Measurements from ENCODE around the gene STK26. TPM values are rescaled to one million over a fixed set of nuclear protein-coding genes. Genes with fewer than 3 reads are reported as not detected.
"Not testable (repeated sequence)": the region's sequence is repeated elsewhere in the genome, so short reads cannot be mapped to it uniquely, and the experiment has no call there.

Gene STK26
- total RNA-seq, 2 experiments from 2014 or later: 54.0 to 55.6 TPM

DNA sequence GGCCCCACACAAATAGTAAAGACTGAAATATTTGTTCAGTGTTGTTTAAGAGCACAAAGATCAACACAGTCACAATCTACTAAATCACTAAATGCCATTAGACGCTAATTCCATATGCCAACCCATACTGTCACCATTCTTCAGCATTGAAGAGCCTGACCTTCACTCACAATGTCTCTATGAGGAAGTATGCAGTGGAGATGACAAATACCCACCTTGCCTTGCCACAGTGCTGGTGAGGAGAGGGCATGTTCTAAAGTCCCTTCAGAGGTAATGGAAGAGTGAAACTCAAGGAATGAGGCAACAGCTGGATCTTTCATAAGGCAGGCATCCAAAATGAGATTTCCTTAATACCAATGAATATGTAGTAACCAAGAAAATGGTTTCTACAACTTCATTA lies 54.3 kb downstream of the STK26 start:
- no peaks in the 10 kb centered on the region for H3K27me3 Mint-ChIP-seq (ENCODE audit: low read depth)
- no peak overlapping the region for H3K27ac Mint-ChIP-seq
- H3K36me3 Mint-ChIP-seq (ENCODE audit: low read depth): peaks cover 1% of the 10 kb centered on the region
- CTCF ChIA-PET: no interaction called here
- intact Hi-C loops (cut with micrococcal nuclease): loop anchor here (10.0 kb wide), 1 partner anchor 243 kb away; no protein-coding TSS in a partner anchor
- DNase-seq: no peak
- no peaks in the 10 kb centered on the region for H3K4me1 Mint-ChIP-seq (ENCODE audit: low read depth)
- H3K9me3 Mint-ChIP-seq: no peaks in the 10 kb centered on the region
- no peak overlapping the region for H3K4me3 Mint-ChIP-seq

DNA sequence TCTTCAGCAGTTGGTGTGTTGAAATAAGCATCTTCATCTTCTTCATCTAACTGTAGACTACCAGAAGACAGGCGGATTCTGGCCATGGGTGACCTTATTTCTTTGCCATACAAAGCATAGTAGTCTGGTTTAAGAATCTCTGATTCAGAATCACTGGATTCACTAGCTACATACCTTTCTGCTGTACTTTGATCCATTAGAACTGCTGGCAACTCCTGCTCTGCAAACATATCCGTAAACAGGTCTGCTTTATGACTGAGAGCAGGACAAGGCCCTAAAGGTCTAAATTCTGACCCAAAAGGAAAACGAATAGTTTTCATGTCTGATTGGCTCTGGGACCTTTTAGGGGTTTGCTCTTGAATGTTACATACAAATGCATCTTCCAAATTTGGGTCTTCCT lies 54.8 kb downstream of the STK26 start:
- H3K4me3 Mint-ChIP-seq: no peak overlapping the region
- no peaks in the 10 kb centered on the region for H3K27me3 Mint-ChIP-seq (ENCODE audit: low read depth)
- H3K4me1 Mint-ChIP-seq (ENCODE audit: low read depth): no peaks in the 10 kb centered on the region
- H3K36me3 Mint-ChIP-seq (ENCODE audit: low read depth): peaks cover 1% of the 10 kb centered on the region
- intact Hi-C loops (cut with micrococcal nuclease): loop anchor here (10.0 kb wide), 1 partner anchor 243 kb away; no protein-coding TSS in a partner anchor
- CTCF ChIA-PET: no interaction called here
- DNase-seq: no peak
- no peaks in the 10 kb centered on the region for H3K9me3 Mint-ChIP-seq
- no peak overlapping the region for H3K27ac Mint-ChIP-seq

DNA sequence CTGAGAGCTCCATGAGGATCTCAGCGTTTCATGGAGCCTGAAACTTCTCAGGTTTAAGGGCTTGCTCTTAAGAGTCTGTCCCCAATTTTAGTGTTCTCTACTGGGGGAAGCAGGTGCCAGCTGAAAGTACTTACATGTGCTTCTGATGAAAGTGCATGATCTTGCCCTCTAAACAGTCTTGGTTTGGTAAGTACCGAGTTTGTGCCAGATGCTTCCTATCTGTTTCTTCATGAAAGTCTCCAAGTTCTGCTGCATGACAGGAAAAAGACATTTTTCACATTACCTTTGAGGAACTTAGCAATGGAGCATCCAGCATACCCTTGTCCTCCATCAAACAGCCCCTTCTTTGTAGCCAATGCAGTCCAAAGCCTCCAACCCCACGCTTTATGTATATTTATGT lies 62.7 kb downstream of the STK26 start:
- CTCF ChIA-PET: no interaction called here
- H3K27me3 Mint-ChIP-seq (ENCODE audit: low read depth): no peaks in the 10 kb centered on the region
- H3K9me3 Mint-ChIP-seq: no peaks in the 10 kb centered on the region
- DNase-seq: no peak
- no peaks in the 10 kb centered on the region for H3K36me3 Mint-ChIP-seq (ENCODE audit: low read depth)
- H3K4me3 Mint-ChIP-seq: no peak overlapping the region
- no peak overlapping the region for H3K27ac Mint-ChIP-seq
- intact Hi-C loops (cut with micrococcal nuclease): no loop called here
- H3K4me1 Mint-ChIP-seq (ENCODE audit: low read depth): peaks cover 2% of the 10 kb centered on the region

DNA sequence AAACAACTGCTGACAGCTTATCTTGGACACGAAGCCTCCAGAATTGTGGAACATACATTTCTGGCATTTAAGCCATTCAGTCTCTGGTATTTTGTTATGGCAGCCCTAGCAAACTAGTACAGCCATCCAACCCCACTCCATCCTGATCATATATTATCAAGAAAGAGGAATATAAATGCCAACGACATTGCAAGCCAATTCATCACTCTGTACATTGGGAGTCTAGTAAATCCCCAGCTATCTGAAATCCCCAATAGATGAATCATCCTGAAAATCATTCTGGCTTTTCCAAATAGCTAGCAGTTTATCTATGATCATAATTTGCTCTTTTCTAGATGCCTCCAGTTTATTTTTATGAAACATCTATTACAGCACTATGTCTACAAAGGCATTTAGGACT lies 63.6 kb downstream of the STK26 start:
- Mint-ChIP-seq H3K4me1 (ENCODE audit: low read depth) (peaks cover 2% of the 10 kb centered on the region), H3K9me3 (no peaks in the 10 kb centered on the region), H3K27ac (no peak overlapping the region), H3K27me3 (ENCODE audit: low read depth) (no peaks in the 10 kb centered on the region), H3K36me3 (ENCODE audit: low read depth) (no peaks in the 10 kb centered on the region), H3K4me3 (no peak overlapping the region)
- intact Hi-C loops (cut with micrococcal nuclease): no loop called here
- CTCF ChIA-PET: no interaction called here
- no peak for DNase-seq

DNA sequence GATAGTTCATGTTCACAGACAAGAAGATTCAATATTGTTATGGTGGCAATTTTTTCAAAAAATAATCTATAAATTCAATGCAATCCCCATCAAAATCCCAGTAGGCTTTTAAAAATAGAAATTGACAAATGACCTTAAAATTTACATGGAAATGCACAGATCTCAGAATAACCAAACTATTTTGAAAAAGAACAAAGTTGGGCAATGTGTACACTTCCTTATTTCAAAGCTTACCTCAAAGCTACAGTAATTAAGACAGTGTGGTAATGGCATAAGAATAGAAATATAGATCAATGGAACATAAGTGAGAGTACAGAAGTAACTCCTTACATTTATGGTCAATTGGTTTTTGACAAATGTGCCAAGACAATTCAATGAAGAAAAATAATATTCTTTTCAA lies 65.8 kb downstream of the STK26 start:
- Mint-ChIP-seq H3K4me1 (ENCODE audit: low read depth) (peaks cover 2% of the 10 kb centered on the region), H3K27me3 (ENCODE audit: low read depth) (no peaks in the 10 kb centered on the region), H3K36me3 (ENCODE audit: low read depth) (no peaks in the 10 kb centered on the region), H3K4me3 (no peak overlapping the region), H3K9me3 (no peaks in the 10 kb centered on the region), H3K27ac (no peak overlapping the region)
- CTCF ChIA-PET: interaction anchor here (0.7 kb wide), 1 partner anchor 204 kb away, joined by 3 read pairs; no protein-coding TSS in a partner anchor
- no peak for DNase-seq
- intact Hi-C loops (cut with micrococcal nuclease): no loop called here

DNA sequence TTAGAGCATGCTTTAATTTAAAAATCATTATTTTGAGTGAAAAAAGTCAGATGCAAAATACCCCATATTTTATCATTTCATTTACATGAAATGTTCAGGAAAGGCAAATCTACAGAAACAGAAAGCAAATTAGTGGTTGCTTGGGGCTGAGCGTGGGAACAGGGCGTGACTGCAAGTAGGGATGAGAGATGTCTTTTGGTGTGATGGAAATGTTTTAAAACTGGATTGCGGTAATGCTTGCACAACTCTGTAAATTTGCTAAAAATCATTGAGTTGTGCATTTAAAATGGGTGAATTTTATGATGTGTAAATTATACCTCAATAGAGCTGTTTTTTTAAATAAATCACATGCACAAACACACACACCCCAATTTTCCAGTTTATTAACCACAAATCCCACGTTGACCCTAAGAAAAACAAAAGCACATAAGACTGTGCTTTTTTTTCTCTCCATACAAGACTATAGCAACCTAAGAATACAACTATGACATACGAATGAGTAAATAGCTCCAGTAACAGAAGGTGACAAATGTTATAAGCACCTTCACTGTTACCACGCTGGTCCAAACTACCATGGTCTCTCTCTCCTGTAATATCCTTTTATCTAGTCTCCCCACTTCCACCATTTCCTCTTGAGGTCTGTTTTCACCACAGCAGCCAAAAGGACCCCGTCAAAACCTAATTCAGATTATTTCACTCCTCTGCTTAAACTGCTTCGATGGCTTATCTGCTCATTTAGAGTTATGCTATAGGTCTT lies 67.5 kb downstream of the STK26 start:
- H3K9me3 Mint-ChIP-seq: no peaks in the 10 kb centered on the region
- H3K4me3 Mint-ChIP-seq: no peak overlapping the region
- no peak for DNase-seq
- peaks cover 2% of the 10 kb centered on the region for H3K4me1 Mint-ChIP-seq (ENCODE audit: low read depth)
- intact Hi-C loops (cut with micrococcal nuclease): loop anchor here (5.0 kb wide), 2 partner anchors 68 to 248 kb away; partner anchors contain the start of gene STK26
- H3K36me3 Mint-ChIP-seq (ENCODE audit: low read depth): no peaks in the 10 kb centered on the region
- no peak overlapping the region for H3K27ac Mint-ChIP-seq
- CTCF ChIA-PET: interaction anchor here (0.6 to 1.3 kb wide), 2 partner anchors 130 to 262 kb away, joined by 3 to 5 read pairs; no protein-coding TSS in a partner anchor
- no peaks in the 10 kb centered on the region for H3K27me3 Mint-ChIP-seq (ENCODE audit: low read depth)

DNA sequence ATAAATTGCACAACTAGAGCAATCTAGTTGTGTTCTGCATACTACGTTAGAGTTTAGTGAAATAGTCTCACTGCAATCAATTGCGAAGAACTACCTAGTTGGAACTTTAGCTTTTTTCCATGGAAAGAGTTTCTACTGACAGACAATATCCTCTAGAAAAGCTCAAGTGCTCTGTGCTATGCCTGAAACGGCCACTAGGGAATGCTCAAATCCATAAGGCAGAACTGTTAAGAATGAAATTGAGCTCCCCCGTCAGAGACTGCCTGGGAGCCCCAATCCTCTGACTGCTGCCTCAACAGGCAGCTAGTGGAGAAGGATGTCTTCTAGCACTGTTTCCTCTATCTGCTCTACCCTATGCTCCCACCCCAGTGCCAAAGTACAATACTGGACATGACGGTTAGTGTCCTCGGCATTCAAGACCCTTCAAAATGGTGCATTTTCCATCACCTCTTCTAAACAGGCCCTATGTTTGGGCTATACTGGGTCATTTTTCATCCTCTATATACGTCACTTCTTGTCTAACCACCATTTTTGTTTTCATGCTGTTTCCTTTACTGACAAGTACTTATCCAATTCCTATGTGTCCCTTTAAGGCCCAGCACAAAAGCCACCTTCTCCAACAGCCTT lies 69.5 kb downstream of the STK26 start:
- intact Hi-C loops (cut with micrococcal nuclease): loop anchor here (1.0 to 5.0 kb wide), 5 partner anchors 70 to 521 kb away; partner anchors contain the start of genes RAP2C and STK26

DNA sequence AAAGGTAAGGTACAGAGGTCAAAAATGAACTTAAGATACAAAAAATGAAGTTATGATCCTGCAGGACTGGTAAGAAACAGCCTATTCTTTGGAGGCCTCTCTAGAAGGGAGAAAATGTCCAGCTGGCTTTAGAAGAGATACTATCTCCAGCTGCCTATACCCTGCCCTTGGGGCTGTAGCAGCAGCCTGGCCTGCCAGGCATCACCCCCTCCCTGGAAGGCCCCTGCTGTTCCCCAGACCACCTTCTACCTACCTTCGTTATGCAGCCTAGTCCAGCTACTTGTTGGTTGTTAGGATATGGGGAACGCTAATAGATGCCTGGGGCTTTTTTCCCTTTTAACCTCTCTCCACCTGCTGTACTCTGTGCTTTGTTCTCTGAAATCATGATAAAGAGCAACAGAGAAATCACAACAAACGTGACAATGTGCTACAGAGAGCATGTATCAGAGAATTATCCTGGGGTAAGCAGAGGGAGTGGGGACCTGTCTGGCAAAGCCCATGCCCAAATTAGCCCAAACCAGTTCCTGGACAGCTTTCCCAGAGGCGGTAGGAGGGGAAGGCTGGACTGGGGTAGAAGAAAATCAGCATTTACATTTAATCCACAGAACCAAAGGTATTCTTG lies 70.2 kb downstream of the STK26 start:
- H3K4me1 Mint-ChIP-seq (ENCODE audit: low read depth): no peaks in the 10 kb centered on the region
- intact Hi-C loops (cut with micrococcal nuclease): loop anchor here (2.0 to 5.0 kb wide), 3 partner anchors 71 to 251 kb away; partner anchors contain the start of gene STK26
- no peak for DNase-seq
- no peak overlapping the region for H3K4me3 Mint-ChIP-seq
- no peaks in the 10 kb centered on the region for H3K27me3 Mint-ChIP-seq (ENCODE audit: low read depth)
- H3K27ac Mint-ChIP-seq: no peak overlapping the region
- H3K9me3 Mint-ChIP-seq: no peaks in the 10 kb centered on the region
- CTCF ChIA-PET: interaction anchor here (1.1 to 3.1 kb wide), 4 partner anchors 12 to 521 kb away, joined by 3 to 27 read pairs (median 4); partner anchors contain the start of gene RAP2C
- no peaks in the 10 kb centered on the region for H3K36me3 Mint-ChIP-seq (ENCODE audit: low read depth)

More for the DNA sequence above, 69.5 kb downstream of the STK26 start:
- H3K27me3 Mint-ChIP-seq (ENCODE audit: low read depth): no peaks in the 10 kb centered on the region
- H3K4me1 Mint-ChIP-seq (ENCODE audit: low read depth): no peaks in the 10 kb centered on the region
- H3K4me3 Mint-ChIP-seq: no peak overlapping the region
- H3K36me3 Mint-ChIP-seq (ENCODE audit: low read depth): no peaks in the 10 kb centered on the region
- H3K9me3 Mint-ChIP-seq: no peaks in the 10 kb centered on the region
- CTCF ChIA-PET: interaction anchor here (0.6 to 3.1 kb wide), 20 partner anchors 9 to 1158 kb away, joined by 3 to 27 read pairs (median 3); partner anchors contain the start of gene RAP2C
- peak; percentile 77 for DNase-seq
- H3K27ac Mint-ChIP-seq: no peak overlapping the region

DNA sequence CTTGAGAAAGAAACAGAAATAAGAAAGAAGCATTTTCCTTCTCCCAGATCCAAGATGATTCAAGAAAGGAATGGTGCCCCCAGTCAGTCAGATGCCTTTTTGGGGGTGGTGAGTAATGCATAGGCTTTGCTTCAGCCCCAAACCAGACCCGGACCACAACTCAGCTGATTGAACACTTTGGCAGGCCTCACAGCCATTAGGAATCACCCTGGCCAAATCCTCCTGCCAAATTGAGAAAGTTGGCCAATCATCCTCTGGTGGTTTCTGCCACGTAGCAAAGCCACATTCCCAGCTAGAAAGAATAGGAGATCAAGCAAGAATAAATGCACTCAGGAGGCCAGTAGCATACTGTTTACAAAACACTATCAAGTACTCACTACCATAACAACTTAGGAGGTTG lies 71.1 kb downstream of the STK26 start:
- H3K4me3 Mint-ChIP-seq: no peak overlapping the region
- H3K9me3 Mint-ChIP-seq: no peaks in the 10 kb centered on the region
- intact Hi-C loops (cut with micrococcal nuclease): loop anchor here (5.0 kb wide), 2 partner anchors 72 to 252 kb away; partner anchors contain the start of gene STK26
- H3K27me3 Mint-ChIP-seq (ENCODE audit: low read depth): no peaks in the 10 kb centered on the region
- no peak overlapping the region for H3K27ac Mint-ChIP-seq
- CTCF ChIA-PET: interaction anchor here (3.1 kb wide), 1 partner anchor 126 kb away, joined by 27 read pairs; the partner anchor contains the start of gene RAP2C
- DNase-seq: no peak
- H3K36me3 Mint-ChIP-seq (ENCODE audit: low read depth): no peaks in the 10 kb centered on the region
- H3K4me1 Mint-ChIP-seq (ENCODE audit: low read depth): no peaks in the 10 kb centered on the region

DNA sequence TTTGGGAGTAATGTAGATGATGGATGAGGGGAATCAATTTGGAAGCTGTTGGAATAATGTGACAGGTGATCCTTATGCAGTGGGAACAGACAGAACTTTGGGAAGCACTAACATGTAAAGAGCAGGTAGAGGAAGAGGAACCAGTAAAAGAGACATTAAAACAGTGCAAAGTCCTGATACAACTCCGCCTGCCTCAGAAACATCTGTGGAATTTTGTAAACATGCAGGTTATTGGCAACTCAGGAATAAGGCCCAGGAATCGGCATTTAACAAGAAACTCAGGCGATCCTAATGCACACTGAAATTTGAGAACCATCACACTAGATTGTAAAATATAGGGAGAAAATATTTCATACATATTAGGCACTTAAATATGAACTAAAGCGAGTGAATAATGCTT lies 75.6 kb downstream of the STK26 start:
- DNase-seq; H3K27me3 Mint-ChIP-seq (ENCODE audit: low read depth); H3K36me3 Mint-ChIP-seq (ENCODE audit: low read depth); intact Hi-C loops (cut with micrococcal nuclease); H3K9me3 Mint-ChIP-seq; H3K4me1 Mint-ChIP-seq (ENCODE audit: low read depth); CTCF ChIA-PET; H3K27ac Mint-ChIP-seq; H3K4me3 Mint-ChIP-seq: not testable (repeated sequence)

DNA sequence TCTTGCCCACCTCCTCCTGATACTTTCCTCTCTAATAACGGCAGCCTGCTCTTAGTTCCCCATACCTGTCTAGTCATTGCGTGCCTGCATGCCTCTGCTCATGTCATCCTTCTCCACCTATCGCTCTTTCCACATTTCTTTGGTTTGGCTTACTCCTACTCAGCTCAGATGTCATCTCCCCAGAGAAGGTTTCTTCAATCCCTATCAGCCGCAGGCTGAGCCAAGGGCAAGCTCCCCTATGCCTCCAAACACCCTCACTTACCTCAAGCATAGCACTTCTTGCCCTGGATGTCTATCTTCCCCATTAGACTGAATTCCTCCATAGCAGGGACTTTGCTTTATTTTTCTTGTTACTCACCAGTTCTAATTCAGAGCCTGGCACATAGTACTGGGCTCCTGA lies 78.1 kb downstream of the STK26 start:
- Mint-ChIP-seq H3K36me3 (ENCODE audit: low read depth) (no peaks in the 10 kb centered on the region), H3K4me1 (ENCODE audit: low read depth) (no peaks in the 10 kb centered on the region), H3K27ac (no peak overlapping the region), H3K4me3 (no peak overlapping the region), H3K9me3 (no peaks in the 10 kb centered on the region), H3K27me3 (ENCODE audit: low read depth) (no peaks in the 10 kb centered on the region)
- CTCF ChIA-PET: interaction anchor here (1.0 kb wide), 1 partner anchor 9 kb away, joined by 5 read pairs; no protein-coding TSS in a partner anchor
- intact Hi-C loops (cut with micrococcal nuclease): no loop called here
- no peak for DNase-seq

DNA sequence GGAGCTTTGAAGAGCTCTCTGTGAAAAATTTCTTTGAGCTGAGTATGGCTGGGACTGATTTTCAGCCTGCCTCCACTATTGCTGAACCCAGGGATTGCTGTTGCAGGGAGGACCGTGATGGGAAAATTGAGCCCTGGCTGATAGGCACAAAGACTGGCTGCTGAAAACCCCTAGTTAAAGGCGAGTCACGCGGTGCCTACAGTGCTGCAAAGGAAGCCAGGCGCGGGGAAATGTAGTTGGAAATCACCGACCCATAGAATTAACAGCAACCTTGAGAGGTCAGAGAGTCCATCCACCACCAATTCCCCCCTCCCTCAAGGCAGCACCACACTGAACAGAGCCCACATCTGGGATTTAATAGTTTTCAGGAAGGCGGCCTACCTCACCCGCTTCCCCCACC lies 78.7 kb downstream of the STK26 start:
- intact Hi-C loops (cut with micrococcal nuclease): no loop called here
- Mint-ChIP-seq H3K27me3 (ENCODE audit: low read depth) (no peaks in the 10 kb centered on the region), H3K36me3 (ENCODE audit: low read depth) (no peaks in the 10 kb centered on the region), H3K4me1 (ENCODE audit: low read depth) (no peaks in the 10 kb centered on the region), H3K9me3 (no peaks in the 10 kb centered on the region), H3K4me3 (no peak overlapping the region), H3K27ac (no peak overlapping the region)
- no peak for DNase-seq
- CTCF ChIA-PET: interaction anchor here (1.0 kb wide), 1 partner anchor 10 kb away, joined by 5 read pairs; no protein-coding TSS in a partner anchor
